Measurements from ENCODE around the gene TEAD4. TPM values are rescaled to one million over a fixed set of nuclear protein-coding genes. Genes with fewer than 3 reads are reported as not detected.

The TEAD4 gene
- total RNA-seq, 1 experiment from 2014 or later: 127 TPM

- Histone ChIP-seq H3K23ac (ENCODE audit: insufficient read length, low read depth, low read length) (no peak overlapping the region), H2BK5ac (ENCODE audit: insufficient read length, low read length) (no peak overlapping the region), H3K56ac (ENCODE audit: insufficient read length, low read depth, low read length) (no peak overlapping the region), H4K8ac (replicated peaks; ENCODE audit: insufficient read length, low read depth, low read length) (no peak overlapping the region), H3K9me3 (ENCODE audit: control insufficient read depth, low read depth, low read length) (no peaks in the 10 kb centered on the region), H4K5ac (ENCODE audit: insufficient read length, low read depth, low read length) (no peak overlapping the region), H3K27me3 (ENCODE audit: insufficient read depth, low read length) (no peaks in the 10 kb centered on the region), H3K18ac (ENCODE audit: insufficient read length, low read depth, low read length) (peak overlapping the region; percentile 75), H4K91ac (ENCODE audit: insufficient read length, low read depth, low read length) (no peak overlapping the region), H3K4ac (ENCODE audit: low read depth, low read length) (no peak overlapping the region), H2BK12ac (ENCODE audit: insufficient read length, low read depth, low read length) (peak overlapping the region; percentile 40), H2BK120ac (ENCODE audit: low read depth, low read length, poor library complexity, severe bottlenecking) (no peak overlapping the region), H3K79me2 (ENCODE audit: insufficient read depth, low read length) (peaks cover 38% of the 10 kb centered on the region; the same call in 1 of the 2 replicates), H3K4me1 (ENCODE audit: insufficient read depth, low read length) (peaks cover 3% of the 10 kb centered on the region; the same call in 1 of the 2 replicates), H2BK15ac (ENCODE audit: low read depth, low read length) (no peak overlapping the region), H3K27ac (ENCODE audit: insufficient read length, low read depth, low read length) (peak overlapping the region; percentile 41), H3K14ac (ENCODE audit: insufficient read depth, low read length) (peak overlapping the region; percentile 77), H2BK20ac (ENCODE audit: low read depth, low read length, poor library complexity, severe bottlenecking) (no peak overlapping the region), H4K20me1 (ENCODE audit: control insufficient read depth, insufficient read depth, insufficient read length) (peaks cover 3% of the 10 kb centered on the region), H3T11ph (ENCODE audit: low read length) (no peak overlapping the region), H3K79me1 (ENCODE audit: insufficient read depth, low read depth, low read length, poor library complexity, severe bottlenecking) (no peaks in the 10 kb centered on the region), H3K23me2 (ENCODE audit: insufficient read length, low read depth, low read length, poor library complexity, severe bottlenecking) (peaks cover 19% of the 10 kb centered on the region), H3K4me2 (ENCODE audit: insufficient read depth, insufficient read length, low read length) (peak overlapping the region; percentile 53), H3K9ac (ENCODE audit: extremely low read depth, insufficient read length, low read length) (no peak overlapping the region), H2AFZ (ENCODE audit: low read length) (no peak overlapping the region), H2AK5ac (ENCODE audit: insufficient read length, low read length) (no peak overlapping the region)
- H3K27ac Mint-ChIP-seq: peak overlapping the region; percentile 83 to 99 (median 88); a peak in 6 of 7 replicates
- peaks cover 39 to 42% of the 10 kb centered on the region in 2 experiments for H3K4me1 Mint-ChIP-seq
- TF ChIP-seq CTCF (conservative IDR thresholded peaks at IDR 0.05): no peak
- WGBS (ENCODE audit: extremely low coverage, insufficient read length, low lambda C conversion rate): no CpG with 5 or more reads among the region's 15 CpGs
- peaks cover 11 to 42% (median 12%) of the 10 kb centered on the region in 3 experiments for H3K36me3 Mint-ChIP-seq (ENCODE audit: insufficient read depth in 1 of 3, low read depth in 3 of 3)
- peaks cover 6% of the 10 kb centered on the region for H3K27me3 Mint-ChIP-seq (ENCODE audit: low read depth)
- H3K4me3 Mint-ChIP-seq: peak overlapping the region; percentile 50 to 65
- H3K9me3 Mint-ChIP-seq: no peaks in the 10 kb centered on the region; a peak in 1 of 5 replicates
- DNase-seq: peak; percentile 92
Measured at GRCh38 chr12:2963760-2964292, 4.6 kb downstream of the TEAD4 start.
